ENCODE measurements around the gene OCIAD1.
"Not testable (repeated sequence)": the region's sequence is repeated elsewhere in the genome, so short reads cannot be mapped to it uniquely, and the experiment has no call there.

The OCIAD1 gene

DNA sequence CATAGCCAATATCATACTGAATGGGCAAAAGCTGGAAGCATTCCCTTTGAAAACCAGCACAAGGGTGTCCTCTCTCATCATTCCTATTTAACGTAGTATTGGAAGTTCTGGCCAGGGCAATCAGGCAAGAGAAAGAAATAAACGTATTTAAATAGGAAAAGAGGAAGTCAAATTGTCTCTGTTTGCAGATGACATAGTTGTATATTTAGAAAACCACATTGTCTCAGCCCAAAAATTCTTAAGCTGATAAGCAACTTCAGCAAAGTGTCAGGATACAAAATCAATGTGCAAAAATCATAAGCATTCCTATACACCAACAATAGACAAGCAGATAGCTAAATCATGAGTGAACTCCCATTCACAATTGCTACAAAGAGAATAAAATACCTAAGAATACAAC lies 9.5 kb upstream of the OCIAD1 start:
- DNase-seq (ENCODE audit: low read depth) = not testable (repeated sequence)

DNA sequence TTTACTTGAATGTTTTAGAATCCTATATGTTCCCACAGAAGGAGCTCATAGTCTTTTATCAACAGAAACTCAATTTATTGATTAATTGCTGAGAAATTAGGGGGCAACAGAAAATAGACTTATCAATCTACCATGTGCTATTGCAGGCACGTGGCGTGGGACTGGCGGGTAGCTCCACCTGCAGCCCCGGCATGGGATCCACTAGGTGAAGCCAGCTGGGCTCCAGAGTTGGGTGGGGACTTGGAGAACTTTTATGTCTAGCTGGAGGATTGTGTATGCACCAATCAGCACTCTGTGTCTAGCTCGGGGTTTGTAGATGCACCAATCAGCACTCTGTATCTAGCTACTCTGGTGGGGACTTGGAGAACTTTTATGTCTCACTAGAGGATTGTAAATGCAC lies 3.3 kb upstream of the OCIAD1 start:
- no peak for DNase-seq (ENCODE audit: low read depth)

DNA sequence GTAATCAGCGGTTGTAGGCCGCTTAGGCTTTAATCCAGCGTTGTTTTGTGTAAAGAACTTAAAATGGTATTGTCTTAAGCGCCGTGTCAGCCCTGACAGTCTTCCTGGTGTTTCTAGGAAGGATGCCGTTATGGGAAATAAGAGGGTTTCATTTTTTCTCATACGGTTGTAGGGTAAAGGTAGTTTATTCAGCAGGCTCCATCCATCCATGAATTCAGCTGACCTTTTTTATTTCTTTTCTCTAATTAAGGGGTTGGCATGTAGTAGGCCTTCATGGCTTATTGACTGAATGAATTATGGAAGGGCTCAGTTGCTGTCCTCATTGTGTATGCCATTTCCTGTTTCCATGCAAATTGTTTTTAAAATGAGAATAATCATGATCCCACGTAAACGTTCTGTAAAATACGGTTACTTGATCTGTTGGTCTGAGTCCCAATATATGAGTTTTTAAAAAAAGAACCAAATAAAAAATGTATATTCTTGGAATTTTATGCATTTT lies 693 bp downstream of the OCIAD1 start:
- DNase-seq (ENCODE audit: low read depth) = peak; percentile 17

GRCh38 chr4:48832571-48832970 lies 1.7 kb downstream of the OCIAD1 start:
- no peak for DNase-seq (ENCODE audit: low read depth)

DNA sequence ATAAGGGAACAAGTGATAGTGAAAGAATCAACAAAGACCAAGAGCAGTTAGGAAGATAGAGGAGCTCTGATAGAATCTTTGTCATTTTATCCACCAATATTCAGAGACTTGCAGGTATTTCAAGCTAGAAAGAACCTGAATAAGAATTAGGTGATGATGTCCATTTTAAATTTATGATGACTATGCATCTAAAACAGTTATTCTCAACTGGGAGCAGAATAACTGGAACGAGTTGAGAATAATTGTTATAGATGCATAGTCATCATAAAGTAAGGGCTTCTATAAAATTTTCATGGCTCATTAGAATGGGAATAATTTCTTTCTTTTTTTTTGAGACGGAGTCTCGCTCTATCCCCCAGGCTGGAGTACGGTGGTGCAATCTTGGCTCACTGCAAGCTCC lies 5.8 kb downstream of the OCIAD1 start:
- no peak for DNase-seq (ENCODE audit: low read depth)

- no peak for DNase-seq (ENCODE audit: low read depth)
Measured at GRCh38 chr4:48841045-48841827, 10.3 kb downstream of the OCIAD1 start.

- DNase-seq (ENCODE audit: low read depth) = no peak
Measured at GRCh38 chr4:48844843-48845242, 14.0 kb downstream of the OCIAD1 start.

DNA sequence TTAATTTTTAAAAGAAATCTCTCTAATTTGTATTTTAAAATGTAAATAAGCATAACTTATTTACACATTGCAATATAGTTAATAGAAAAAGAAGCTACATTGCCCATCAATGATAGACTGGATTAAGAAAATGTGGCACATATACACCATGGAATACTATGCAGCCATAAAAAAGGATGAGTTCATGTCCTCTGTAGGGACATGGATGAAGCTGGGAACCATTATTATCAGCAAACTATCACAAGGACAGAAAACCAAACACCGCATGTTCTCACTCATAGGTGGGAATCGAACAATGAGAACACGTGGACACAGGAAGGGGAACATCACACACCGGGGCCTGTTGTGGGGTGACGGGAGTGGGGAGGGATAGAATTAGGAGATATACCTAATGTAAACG lies 17.9 kb downstream of the OCIAD1 start:
- DNase-seq (ENCODE audit: low read depth) = not testable (repeated sequence)

GRCh38 chr4:48851651-48852050 lies 20.8 kb downstream of the OCIAD1 start:
- DNase-seq (ENCODE audit: low read depth) = no peak

DNA sequence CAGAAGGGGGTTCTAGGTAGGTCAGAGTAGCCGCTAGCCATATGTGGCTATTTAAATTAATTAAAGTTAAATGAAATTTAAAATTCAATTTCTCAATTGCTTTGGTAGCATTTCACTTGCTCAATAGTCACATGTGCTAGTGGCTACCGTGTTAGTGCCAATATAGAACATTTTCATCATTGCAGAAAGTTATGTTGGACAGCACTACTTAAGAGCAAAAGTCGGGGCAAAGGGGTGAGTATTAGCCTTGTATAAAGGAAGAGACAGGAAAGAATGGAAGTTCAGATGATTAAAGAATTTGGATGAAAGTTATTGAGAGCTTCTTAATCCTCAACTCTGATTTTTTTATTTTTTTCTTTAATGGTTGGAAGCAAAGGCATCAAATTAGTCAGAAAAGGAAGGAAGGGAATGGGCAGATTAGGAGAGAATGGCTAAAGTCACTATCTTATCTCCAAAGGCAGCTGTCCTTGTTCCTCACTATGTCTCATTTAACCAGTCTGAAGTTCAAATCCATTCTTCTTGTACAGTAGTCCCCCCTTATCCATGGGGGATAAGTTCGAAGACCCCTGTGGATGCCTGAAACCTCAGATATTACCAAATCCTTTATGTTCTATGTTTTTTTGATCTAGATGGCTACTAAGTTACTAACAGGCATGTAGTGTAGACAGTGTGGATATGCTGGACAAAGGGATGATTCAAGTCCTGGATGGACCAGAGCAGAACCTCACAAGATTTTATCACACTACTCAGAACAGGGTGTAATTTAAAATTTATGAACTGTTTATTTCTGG lies 22.9 kb downstream of the OCIAD1 start:
- no peak for DNase-seq (ENCODE audit: low read depth)

DNA sequence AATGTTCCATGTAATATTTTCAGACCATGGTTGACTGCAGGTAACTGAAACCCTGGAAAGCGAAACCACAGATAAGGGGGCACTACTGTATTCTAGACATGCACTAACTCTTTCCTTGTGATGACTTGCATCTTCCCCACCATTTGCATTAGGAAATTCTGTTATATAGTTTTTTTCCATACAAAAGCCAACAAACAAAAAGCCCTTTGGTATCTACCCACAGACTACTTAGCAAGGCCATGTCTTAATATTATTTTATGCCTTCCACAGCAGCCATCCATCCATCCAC lies 23.5 kb downstream of the OCIAD1 start:
- no peak for DNase-seq (ENCODE audit: low read depth)

GRCh38 chr4:48854982-48855381 lies 24.1 kb downstream of the OCIAD1 start:
- no peak for DNase-seq (ENCODE audit: low read depth)

GRCh38 chr4:48858130-48858529 lies 27.2 kb downstream of the OCIAD1 start:
- no peak for DNase-seq (ENCODE audit: low read depth)

- DNase-seq (ENCODE audit: low read depth) = no peak
Measured at GRCh38 chr4:48862038-48862437, 31.1 kb downstream of the OCIAD1 start.

GRCh38 chr4:48862661-48863060 lies 31.8 kb downstream of the OCIAD1 start:
- DNase-seq (ENCODE audit: low read depth) = no peak

GRCh38 chr4:48863728-48864127 lies 32.8 kb downstream of the OCIAD1 start:
- no peak for DNase-seq (ENCODE audit: low read depth)

DNA sequence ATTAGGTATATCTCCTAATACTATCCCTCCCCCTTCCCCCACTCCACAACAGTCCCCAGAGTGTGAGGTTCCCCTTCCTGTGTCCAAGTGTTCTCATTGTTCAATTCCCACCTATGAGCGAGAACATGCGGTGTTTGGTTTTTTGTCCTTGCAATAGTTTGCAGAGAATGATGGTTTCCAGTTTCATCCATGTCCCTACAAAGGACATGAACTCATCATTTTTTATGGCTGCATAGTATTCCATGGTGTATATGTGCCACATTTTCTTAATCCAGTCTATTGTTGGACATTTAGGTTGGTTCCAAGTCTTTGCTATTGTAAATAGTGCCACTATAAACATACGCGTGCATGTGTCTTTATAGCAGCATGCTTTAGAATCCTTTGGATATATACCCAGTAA lies 33.8 kb downstream of the OCIAD1 start:
- DNase-seq (ENCODE audit: low read depth) = not testable (repeated sequence)

- no peak for DNase-seq (ENCODE audit: low read depth)
Measured at GRCh38 chr4:48877827-48878535, 47.1 kb downstream of the OCIAD1 start.

DNA sequence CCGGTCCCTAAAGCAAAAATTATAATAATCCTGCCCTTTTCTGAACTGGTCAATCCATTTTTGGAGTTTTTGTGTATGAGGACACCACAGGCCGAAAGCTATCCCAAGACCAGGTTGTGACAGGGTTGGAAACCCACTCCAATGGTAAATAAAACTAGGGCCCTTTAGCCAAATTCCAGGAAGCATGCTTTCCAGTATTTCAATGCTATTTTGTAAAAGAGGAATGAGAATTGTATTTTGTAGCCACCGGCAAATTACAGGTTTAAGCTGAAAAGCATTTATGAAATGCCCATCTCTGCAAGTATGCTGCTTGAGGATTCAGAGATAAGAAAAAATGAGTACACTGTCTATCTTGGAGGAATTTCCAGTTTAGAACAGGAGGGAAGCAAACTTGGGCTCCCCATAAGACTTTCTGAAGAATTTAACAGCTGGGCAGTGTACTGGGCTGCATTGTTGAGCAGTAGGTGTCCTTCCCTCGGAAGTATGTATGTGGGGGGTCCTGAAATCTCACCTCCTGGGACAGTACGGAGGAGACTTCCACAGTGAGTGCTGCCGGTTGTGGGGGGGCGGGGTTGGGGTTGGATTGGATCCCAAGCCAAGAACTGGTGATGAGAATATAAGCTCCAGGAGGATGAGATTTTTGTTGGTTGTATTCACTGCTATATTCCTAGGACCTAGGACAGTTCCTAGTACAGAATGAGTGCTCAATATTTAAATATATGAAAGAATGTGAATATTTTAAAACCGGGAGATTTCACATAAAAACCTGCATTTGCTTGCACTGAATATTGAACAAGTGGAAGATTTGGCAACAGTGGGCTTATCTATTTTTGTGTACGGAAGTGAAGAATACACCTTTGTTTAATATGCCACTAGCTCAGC lies 48.9 kb downstream of the OCIAD1 start:
- no peak for DNase-seq (ENCODE audit: low read depth)

DNA sequence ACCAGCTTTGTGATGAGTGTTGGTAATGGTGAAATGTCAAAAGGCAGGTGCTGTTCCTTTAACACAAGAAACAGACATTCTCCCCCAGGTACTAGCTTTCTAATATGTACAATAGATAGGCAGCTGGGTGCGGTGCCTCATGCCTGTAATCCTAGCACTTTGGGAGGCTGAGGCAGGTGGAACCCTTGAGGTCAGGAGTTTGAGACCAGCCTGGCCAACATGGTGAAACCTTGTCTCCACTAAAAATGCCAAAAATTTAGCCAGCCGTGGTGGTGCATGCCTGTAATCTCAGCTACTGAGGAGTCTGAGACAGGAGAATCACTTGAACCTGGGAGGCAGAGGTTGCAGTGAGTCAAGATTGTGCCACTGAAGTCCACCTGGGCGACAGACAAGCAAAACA lies 50.8 kb downstream of the OCIAD1 start:
- DNase-seq (ENCODE audit: low read depth) = not testable (repeated sequence)

- not testable (repeated sequence) for DNase-seq (ENCODE audit: low read depth)
Measured at GRCh38 chr4:48889750-48890149, 58.9 kb downstream of the OCIAD1 start.
